C1 segment of cervical spinal cord (tissue), 14 donors: ENCODE data around the gene TNFRSF17.

Source experiments
- DNase-seq, 14 donors: peaks; one replicate each; lab custom pipeline; 2025; lab: John Stamatoyannopoulos, UW

TNFRSF17 gene

GRCh38 chr16:12002447-12003006 is 37.5 kb downstream of the TNFRSF17 start:
- peak in 1 of 14 donors; percentile 20 for DNase-seq

- no peak for DNase-seq
These were observed 41.6 kb downstream of the TNFRSF17 start for GRCh38 chr16:12006637-12007036.

GRCh38 chr16:12009462-12009861 is 44.5 kb downstream of the TNFRSF17 start:
- DNase-seq, result peak in 4 of 14 donors; percentile 7 to 28 (median 14)

- peak in 2 of 14 donors; percentile 10 to 28 for DNase-seq
These were observed 44.9 kb downstream of the TNFRSF17 start for GRCh38 chr16:12009922-12010321.

GRCh38 chr16:12010388-12011251 is 45.6 kb downstream of the TNFRSF17 start:
- DNase-seq, result peak in 1 of 14 donors; percentile 2

GRCh38 chr16:12011565-12011964 is 46.6 kb downstream of the TNFRSF17 start:
- DNase-seq, result no peak

DNA sequence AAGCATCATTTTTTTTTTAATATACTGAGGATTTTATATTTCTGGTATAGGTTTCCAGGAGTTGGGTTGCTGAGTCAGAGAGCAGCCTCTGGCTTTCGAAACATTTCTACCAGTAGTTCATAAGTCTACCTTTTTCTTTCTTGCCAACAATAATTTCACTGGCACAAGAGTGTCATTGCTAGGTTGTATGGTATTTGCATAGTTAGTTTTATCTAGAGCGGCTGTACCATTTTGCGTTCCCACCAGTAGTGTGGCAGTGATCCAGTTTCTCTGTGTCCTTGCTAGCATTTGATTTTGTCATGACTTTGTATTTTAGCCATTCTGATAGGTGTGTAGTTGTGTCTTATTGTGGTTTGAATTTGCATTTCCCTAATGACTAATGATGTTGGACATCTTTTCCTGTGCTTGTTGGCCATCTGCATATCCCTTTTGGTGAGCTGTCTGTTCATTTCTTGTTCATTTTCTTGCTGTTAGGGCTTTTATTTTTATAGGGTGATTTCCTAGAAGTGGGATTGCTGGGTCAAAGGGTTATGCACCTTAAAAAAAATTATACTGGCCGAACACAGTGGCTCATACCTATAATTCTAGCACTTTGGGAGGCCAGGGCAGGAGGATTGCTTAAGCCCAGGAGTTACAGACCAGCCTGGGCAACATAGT is 51.4 kb downstream of the TNFRSF17 start:
- DNase-seq, result no peak

- DNase-seq, result no peak
These were observed 52.5 kb downstream of the TNFRSF17 start for GRCh38 chr16:12017558-12017957.
